RWPE2 (cell line): ENCODE data around the gene BAX.
"Not testable (repeated sequence)": the region's sequence is repeated elsewhere in the genome, so short reads cannot be mapped to it uniquely, and the experiment has no call there.

ENCODE experiments used
- ATAC-seq: fragments of 200-7000 bp; cut with Tn5 transposase; 3 replicates; pipeline ENCODE4 v1.9.1; 2021; ENCODE audit warnings: low read depth
- DNase-seq: peaks from one replicate; pipeline ENCODE4 v3.0.0-alpha.2; 2020; ENCODE audit warnings: low spot score
- H3K27ac ChIP-seq: fragments of 450-650 bp; 2 replicates; pipeline ENCODE4 v1.5.1; 2017; ENCODE audit warnings: mild to moderate bottlenecking; ENCODE audit not compliant: poor library complexity, severe bottlenecking
- H3K27me3 ChIP-seq: fragments of 250-450 bp; sonication (Bioruptor Pico); 2 replicates; pipeline ENCODE4 v1.5.1; 2021; ENCODE audit warnings: mild to moderate bottlenecking, moderate library complexity; ENCODE audit not compliant: insufficient read depth, poor library complexity, severe bottlenecking
- H3K36me3 ChIP-seq: fragments of 250-450 bp; sonication (Bioruptor Pico); 2 replicates; pipeline ENCODE4 v1.5.1; 2020; ENCODE audit warnings: low read depth, mild to moderate bottlenecking, moderate library complexity
- H3K4me1 ChIP-seq: fragments of 250-450 bp; sonication (Bioruptor Pico); 2 replicates; pipeline ENCODE4 v1.5.1; 2021; ENCODE audit warnings: mild to moderate bottlenecking, moderate library complexity; ENCODE audit not compliant: insufficient read depth, poor library complexity, severe bottlenecking
- H3K4me3 ChIP-seq: fragments of 250-450 bp; sonication (Bioruptor Pico); 2 replicates; pipeline ENCODE4 v1.5.1; 2021; ENCODE audit warnings: mild to moderate bottlenecking, moderate library complexity; ENCODE audit not compliant: severe bottlenecking
- H3K9me3 ChIP-seq: fragments of 250-450 bp; sonication (Bioruptor Pico); 2 replicates; pipeline ENCODE4 v1.5.1; 2021; ENCODE audit warnings: mild to moderate bottlenecking, moderate library complexity; ENCODE audit not compliant: severe bottlenecking
- CTCF ChIP-seq: fragments of 450-650 bp; IDR thresholded peaks from one replicate; pipeline ENCODE4 v1.5.1; 2017; ENCODE audit warnings: mild to moderate bottlenecking, moderate library complexity; ENCODE audit not compliant: poor library complexity, severe bottlenecking

Gene BAX

DNA sequence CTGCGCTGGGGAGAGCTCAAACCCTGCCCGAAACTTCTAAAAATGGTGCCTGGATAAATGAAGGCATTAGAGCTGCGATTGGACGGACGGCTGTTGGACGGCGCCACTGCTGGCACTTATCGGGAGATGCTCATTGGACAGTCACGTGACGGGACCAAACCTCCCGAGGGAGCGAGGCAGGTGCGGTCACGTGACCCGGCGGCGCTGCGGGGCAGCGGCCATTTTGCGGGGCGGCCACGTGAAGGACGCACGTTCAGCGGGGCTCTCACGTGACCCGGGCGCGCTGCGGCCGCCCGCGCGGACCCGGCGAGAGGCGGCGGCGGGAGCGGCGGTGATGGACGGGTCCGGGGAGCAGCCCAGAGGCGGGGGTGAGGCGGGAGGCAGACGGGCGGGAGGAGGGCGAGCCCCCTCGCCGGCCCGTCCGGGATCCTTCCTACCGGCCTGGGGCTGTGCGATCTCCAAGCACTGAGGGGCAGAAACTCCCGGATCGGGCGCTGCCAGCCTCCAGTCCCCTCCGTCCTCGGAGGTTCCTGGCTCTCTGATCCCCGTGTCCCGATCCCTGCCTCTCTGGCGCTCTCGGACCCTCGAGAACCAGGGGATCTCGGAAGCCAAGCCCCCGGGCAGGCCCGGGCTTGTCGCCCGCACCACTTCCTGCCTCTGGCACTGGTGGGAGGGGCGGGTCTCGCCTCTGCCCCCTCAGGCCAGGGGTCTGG, at the start of gene BAX:
Gene BAX (plus strand): TSS at position 281 of the 713 bp plus-strand sequence. CDS start 54 bp downstream, at position 335.
- ATAC-seq (peak; percentile 88), DNase-seq (peak; percentile 96)
- peak within 1 kb of the TSS; percentile 66 for H3K4me3 ChIP-seq
- no peak for TF ChIP-seq CTCF
- no peaks in the 10 kb centered on the region for H3K4me1 ChIP-seq
- no peaks in the 10 kb centered on the region for H3K27me3 ChIP-seq
- peak within 1 kb of the TSS; percentile 62 for H3K27ac ChIP-seq
- no peaks in the 10 kb centered on the region for H3K9me3 ChIP-seq
- H3K36me3 ChIP-seq, result peaks cover 13% of the 10 kb centered on the region

GRCh38 chr19:48905664-48906063, 49.0 kb upstream of the BAX start:
- Histone ChIP-seq H3K27me3 (no peaks in the 10 kb centered on the region), H3K27ac (no peak overlapping the region), H3K36me3 (peaks cover 71% of the 10 kb centered on the region), H3K4me3 (no peak overlapping the region), H3K4me1 (no peaks in the 10 kb centered on the region), H3K9me3 (no peaks in the 10 kb centered on the region)
- no peak for TF ChIP-seq CTCF
- DNase-seq (no peak), ATAC-seq (no peak)

GRCh38 chr19:48906324-48906723, 48.4 kb upstream of the BAX start:
- Histone ChIP-seq H3K4me3 (no peak overlapping the region), H3K27ac (no peak overlapping the region), H3K36me3 (peaks cover 69% of the 10 kb centered on the region), H3K9me3 (no peaks in the 10 kb centered on the region), H3K27me3 (no peaks in the 10 kb centered on the region), H3K4me1 (no peaks in the 10 kb centered on the region)
- no peak for ATAC-seq
- no peak for TF ChIP-seq CTCF
- DNase-seq, result no peak

- H3K36me3 ChIP-seq, result peaks cover 73% of the 10 kb centered on the region
- no peak for TF ChIP-seq CTCF
Observed at GRCh38 chr19:48907671-48908070, 47.0 kb upstream of the BAX start.

GRCh38 chr19:48909424-48910077, 45.1 kb upstream of the BAX start:
- not testable (repeated sequence) for H3K4me3 ChIP-seq, H3K27ac ChIP-seq, H3K4me1 ChIP-seq, ATAC-seq, H3K27me3 ChIP-seq, DNase-seq, H3K9me3 ChIP-seq
- peaks cover 87% of the 10 kb centered on the region for H3K36me3 ChIP-seq

More at GRCh38 chr19:48907671-48908070, 47.0 kb upstream of the BAX start:
- no peak overlapping the region for H3K4me3 ChIP-seq
- H3K27ac ChIP-seq, result no peak overlapping the region
- no peaks in the 10 kb centered on the region for H3K27me3 ChIP-seq
- ATAC-seq, result no peak
- no peaks in the 10 kb centered on the region for H3K4me1 ChIP-seq
- no peak for DNase-seq
- H3K9me3 ChIP-seq, result no peaks in the 10 kb centered on the region
